GM12878 (cell line): ENCODE results near the gene ADH7. TPM values are rescaled to one million over a fixed set of nuclear protein-coding genes. Genes with fewer than 3 reads are reported as not detected.
A peak's percentile ranks its signal among the peaks of the same experiment; 100 is the strongest.

ENCODE experiments used
- CBFB ChIP-seq: IDR thresholded peaks from 2 replicates; pipeline ENCODE4 v1.6.1; 2016; ENCODE audit warnings: antibody characterized with exemption, low read depth
- CHD1 ChIP-seq: IDR thresholded peaks from 2 replicates; pipeline ENCODE4 v1.6.1; 2012; ENCODE audit warnings: low read depth, low read length, improper control_type of control experiment
- CREM ChIP-seq: IDR thresholded peaks from 2 replicates; pipeline ENCODE4 v1.6.1; 2014; ENCODE audit warnings: antibody characterized with exemption, low read depth
- HDAC6 ChIP-seq: fragments of 200-600 bp; sonication (generic); IDR thresholded peaks from one replicate; pipeline ENCODE4 v1.8.0; 2017; ENCODE audit warnings: antibody characterized with exemption; ENCODE audit not compliant: unreplicated experiment
- HDGF ChIP-seq: fragments of 450-650 bp; IDR thresholded peaks from 2 replicates; pipeline ENCODE4 v1.6.1; 2016; ENCODE audit warnings: antibody characterized with exemption
- IRF4 ChIP-seq: IDR thresholded peaks from 2 replicates; pipeline ENCODE4 v1.6.1; 2011; ENCODE audit warnings: low read depth, low read length
- KLF5 ChIP-seq: fragments of 450-650 bp; IDR thresholded peaks from 2 replicates; pipeline ENCODE4 v1.6.1; 2014; ENCODE audit warnings: mild to moderate bottlenecking; ENCODE audit not compliant: partially characterized antibody
- MEF2B ChIP-seq: fragments of 450-650 bp; IDR thresholded peaks from 2 replicates; pipeline ENCODE4 v1.6.1; 2018; ENCODE audit warnings: mild to moderate bottlenecking, moderate library complexity; ENCODE audit not compliant: partially characterized antibody, poor library complexity, severe bottlenecking
- MTA2 ChIP-seq: fragments of 450-650 bp; IDR thresholded peaks from 2 replicates; pipeline ENCODE4 v1.6.1; 2016; ENCODE audit warnings: low read depth, mild to moderate bottlenecking, moderate library complexity
- MTA3 ChIP-seq: IDR thresholded peaks from 2 replicates; pipeline ENCODE4 v1.6.1; 2012; ENCODE audit warnings: low read length, inconsistent platforms, borderline replicate concordance
- MYC ChIP-seq: IDR thresholded peaks from 2 replicates; pipeline ENCODE4 v1.6.1; 2011; ENCODE audit warnings: mild to moderate bottlenecking, low read length, moderate library complexity, inconsistent platforms; ENCODE audit not compliant: insufficient read depth, insufficient replicate concordance, insufficient read length, severe bottlenecking
- PAX5 ChIP-seq: IDR thresholded peaks from 2 replicates; pipeline ENCODE4 v1.6.1; 2011; ENCODE audit warnings: low read depth, low read length, borderline replicate concordance
- PAX8 ChIP-seq: fragments of 450-650 bp; IDR thresholded peaks from 2 replicates; pipeline ENCODE4 v1.6.1; 2017; ENCODE audit warnings: mild to moderate bottlenecking, moderate library complexity
- RCOR1 ChIP-seq: conservative IDR thresholded peaks from 2 replicates; pipeline ENCODE4 v1.6.1; 2012; ENCODE audit warnings: low read depth, low read length, improper control_type of control experiment
- SMARCA5 ChIP-seq: fragments of 450-650 bp; IDR thresholded peaks from 2 replicates; pipeline ENCODE4 v1.6.1; 2017; ENCODE audit warnings: mild to moderate bottlenecking
- SPI1 ChIP-seq: IDR thresholded peaks from 2 replicates; pipeline ENCODE4 v1.6.1; 2011; ENCODE audit warnings: low read depth, mild to moderate bottlenecking, low read length, moderate library complexity, borderline replicate concordance; ENCODE audit not compliant: insufficient read depth
- TCF7 ChIP-seq: IDR thresholded peaks from 2 replicates; pipeline ENCODE4 v1.6.1; 2014; ENCODE audit warnings: antibody characterized with exemption, borderline replicate concordance
- YBX1 ChIP-seq: fragments of 450-650 bp; IDR thresholded peaks from 2 replicates; pipeline ENCODE4 v1.6.1; 2016; ENCODE audit warnings: antibody characterized with exemption
- ZNF217 ChIP-seq: fragments of 450-650 bp; IDR thresholded peaks from 2 replicates; pipeline ENCODE4 v1.6.1; 2017; ENCODE audit warnings: antibody characterized with exemption, mild to moderate bottlenecking
- ZNF24 ChIP-seq: fragments of 450-650 bp; IDR thresholded peaks from 2 replicates; pipeline ENCODE4 v1.6.1; 2017; ENCODE audit warnings: antibody characterized with exemption, mild to moderate bottlenecking
- ZNF274 ChIP-seq: IDR thresholded peaks from one replicate; pipeline ENCODE4 v1.8.0; 2011; ENCODE audit not compliant: insufficient read length, insufficient read depth
- ZNF384 ChIP-seq: IDR thresholded peaks from 2 replicates; pipeline ENCODE4 v1.6.1; 2012; ENCODE audit warnings: low read depth, mild to moderate bottlenecking, low read length, improper control_type of control experiment, borderline replicate concordance
- polyA plus RNA-seq, 11 experiments: library from polyadenylated mRNA; depleted of rRNA in 4 of 11; unstranded in 6 of 11; stranded (reverse) in 5 of 11; fragments of >200 nt; fragmentation: Nextera tagmentation in 4 of 11; fragmentation: Illumina TruSeq in 1 of 11; extraction: Ambion mirVana in 4 of 11; extraction: Trizol in 1 of 11; gene quantifications; 1 replicate in 1 of 11; 2 replicates in 10 of 11; pipeline versions ENCODE4 v1.2.1 to v1.2.3, GENCODE V29; 2011 to 2016; ENCODE audit warnings: inconsistent platforms in 2 of 11, missing spikeins in 2 of 11, low read depth in 1 of 11
- total RNA-seq, 4 experiments: library from RNA; depleted of rRNA in 3 of 4; stranded (reverse); fragments of >200 nt in 3 of 4; fragmentation: Illumina TruSeq in 1 of 4; extraction: Trizol in 1 of 4; gene quantifications; 2 replicates each; pipeline versions ENCODE4 v1.2.1 to v1.2.3, GENCODE V29; 2013 to 2021
- TF ChIP-seq, protein P1 (sequence below): fragments of 450-650 bp; IDR thresholded peaks from 2 replicates; pipeline ENCODE4 v1.6.1; 2016; ENCODE audit warnings: mild to moderate bottlenecking
- TF ChIP-seq, protein P2 (sequence below): fragments of 450-650 bp; formaldehyde crosslinking; IDR thresholded peaks from 2 replicates; pipeline ENCODE4 v1.5.0; 2022; ENCODE audit warnings: mild to moderate bottlenecking, missing genetic modification characterization
- TF ChIP-seq, protein P3 (sequence below): IDR thresholded peaks from 2 replicates; pipeline ENCODE4 v1.6.1; 2012; ENCODE audit warnings: mild to moderate bottlenecking, low read depth, low read length

ADH7 gene
- total and polyA plus RNA-seq, 10 of the 15 experiments (the other 5 are each of a cell fraction or from before 2014, with no cell fraction given), result not detected

DNA sequence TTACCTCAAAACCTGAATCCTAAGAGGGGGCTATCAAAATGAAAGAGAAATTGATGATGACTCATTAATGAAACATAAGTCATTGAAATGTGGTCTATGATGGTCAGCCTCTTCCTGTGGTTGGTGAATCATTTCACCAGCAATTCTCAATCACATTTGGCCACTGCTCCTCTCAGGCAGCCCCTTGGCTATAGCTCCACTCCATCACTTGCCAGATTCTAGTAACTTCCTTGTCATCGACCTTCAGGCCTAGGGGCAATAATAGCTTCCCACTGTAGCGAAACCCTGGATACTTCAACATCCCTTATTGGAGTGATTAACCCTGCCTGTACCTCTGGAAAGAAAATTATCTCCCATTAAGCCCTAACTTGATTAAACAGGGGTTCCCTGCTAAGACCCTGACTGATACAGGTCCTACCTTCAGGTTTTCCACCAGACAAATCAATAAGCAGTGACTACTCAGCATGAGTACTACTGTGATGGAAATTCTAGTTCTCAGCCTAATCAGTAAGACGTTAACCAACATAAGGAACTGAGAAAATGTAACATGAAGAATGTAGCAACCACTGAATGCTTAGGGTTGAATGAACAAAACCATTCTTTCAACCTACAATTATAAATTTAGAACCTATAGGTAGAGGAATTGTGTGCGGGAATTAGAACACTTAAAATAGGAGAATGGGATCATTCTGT lies 30.4 kb downstream of the ADH7 start (continued):
- TF ChIP-seq, protein P1, sequence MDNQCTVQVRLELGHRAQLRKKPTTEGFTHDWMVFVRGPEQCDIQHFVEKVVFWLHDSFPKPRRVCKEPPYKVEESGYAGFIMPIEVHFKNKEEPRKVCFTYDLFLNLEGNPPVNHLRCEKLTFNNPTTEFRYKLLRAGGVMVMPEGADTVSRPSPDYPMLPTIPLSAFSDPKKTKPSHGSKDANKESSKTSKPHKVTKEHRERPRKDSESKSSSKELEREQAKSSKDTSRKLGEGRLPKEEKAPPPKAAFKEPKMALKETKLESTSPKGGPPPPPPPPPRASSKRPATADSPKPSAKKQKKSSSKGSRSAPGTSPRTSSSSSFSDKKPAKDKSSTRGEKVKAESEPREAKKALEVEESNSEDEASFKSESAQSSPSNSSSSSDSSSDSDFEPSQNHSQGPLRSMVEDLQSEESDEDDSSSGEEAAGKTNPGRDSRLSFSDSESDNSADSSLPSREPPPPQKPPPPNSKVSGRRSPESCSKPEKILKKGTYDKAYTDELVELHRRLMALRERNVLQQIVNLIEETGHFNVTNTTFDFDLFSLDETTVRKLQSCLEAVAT, result peak; percentile 86
- TF ChIP-seq ZNF24 (peak; percentile 78), SPI1 (peak; percentile 88; the same call in 1 of the 2 replicates), ZNF217 (no peak), TCF7 (no peak), MTA2 (peak; percentile 93), PAX5 (peak; percentile 88; the same call in 1 of the 2 replicates), MYC (no peak), ZNF384 (no peak), ZNF274 (no peak), SMARCA5 (peak; percentile 98), RCOR1 (0 out of 2 replicates have a peak, but pooled peaks have one; percentile 35), PAX8 (no peak), YBX1 (no peak), CREM (peak; percentile 78), CBFB (peak; percentile 96), KLF5 (no peak), IRF4 (peak; percentile 97), MTA3 (peak; percentile 97), CHD1 (0 out of 2 replicates have a peak, but pooled peaks have one; percentile 47), HDGF (no peak), HDAC6 (no peak), MEF2B (no peak)
- TF ChIP-seq, protein P2, sequence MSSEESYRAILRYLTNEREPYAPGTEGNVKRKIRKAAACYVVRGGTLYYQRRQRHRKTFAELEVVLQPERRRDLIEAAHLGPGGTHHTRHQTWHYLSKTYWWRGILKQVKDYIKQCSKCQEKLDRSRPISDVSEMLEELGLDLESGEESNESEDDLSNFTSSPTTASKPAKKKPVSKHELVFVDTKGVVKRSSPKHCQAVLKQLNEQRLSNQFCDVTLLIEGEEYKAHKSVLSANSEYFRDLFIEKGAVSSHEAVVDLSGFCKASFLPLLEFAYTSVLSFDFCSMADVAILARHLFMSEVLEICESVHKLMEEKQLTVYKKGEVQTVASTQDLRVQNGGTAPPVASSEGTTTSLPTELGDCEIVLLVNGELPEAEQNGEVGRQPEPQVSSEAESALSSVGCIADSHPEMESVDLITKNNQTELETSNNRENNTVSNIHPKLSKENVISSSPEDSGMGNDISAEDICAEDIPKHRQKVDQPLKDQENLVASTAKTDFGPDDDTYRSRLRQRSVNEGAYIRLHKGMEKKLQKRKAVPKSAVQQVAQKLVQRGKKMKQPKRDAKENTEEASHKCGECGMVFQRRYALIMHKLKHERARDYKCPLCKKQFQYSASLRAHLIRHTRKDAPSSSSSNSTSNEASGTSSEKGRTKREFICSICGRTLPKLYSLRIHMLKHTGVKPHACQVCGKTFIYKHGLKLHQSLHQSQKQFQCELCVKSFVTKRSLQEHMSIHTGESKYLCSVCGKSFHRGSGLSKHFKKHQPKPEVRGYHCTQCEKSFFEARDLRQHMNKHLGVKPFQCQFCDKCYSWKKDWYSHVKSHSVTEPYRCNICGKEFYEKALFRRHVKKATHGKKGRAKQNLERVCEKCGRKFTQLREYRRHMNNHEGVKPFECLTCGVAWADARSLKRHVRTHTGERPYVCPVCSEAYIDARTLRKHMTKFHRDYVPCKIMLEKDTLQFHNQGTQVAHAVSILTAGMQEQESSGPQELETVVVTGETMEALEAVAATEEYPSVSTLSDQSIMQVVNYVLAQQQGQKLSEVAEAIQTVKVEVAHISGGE (CRISPR knock-in tag), result no peak
- TF ChIP-seq, protein P3, sequence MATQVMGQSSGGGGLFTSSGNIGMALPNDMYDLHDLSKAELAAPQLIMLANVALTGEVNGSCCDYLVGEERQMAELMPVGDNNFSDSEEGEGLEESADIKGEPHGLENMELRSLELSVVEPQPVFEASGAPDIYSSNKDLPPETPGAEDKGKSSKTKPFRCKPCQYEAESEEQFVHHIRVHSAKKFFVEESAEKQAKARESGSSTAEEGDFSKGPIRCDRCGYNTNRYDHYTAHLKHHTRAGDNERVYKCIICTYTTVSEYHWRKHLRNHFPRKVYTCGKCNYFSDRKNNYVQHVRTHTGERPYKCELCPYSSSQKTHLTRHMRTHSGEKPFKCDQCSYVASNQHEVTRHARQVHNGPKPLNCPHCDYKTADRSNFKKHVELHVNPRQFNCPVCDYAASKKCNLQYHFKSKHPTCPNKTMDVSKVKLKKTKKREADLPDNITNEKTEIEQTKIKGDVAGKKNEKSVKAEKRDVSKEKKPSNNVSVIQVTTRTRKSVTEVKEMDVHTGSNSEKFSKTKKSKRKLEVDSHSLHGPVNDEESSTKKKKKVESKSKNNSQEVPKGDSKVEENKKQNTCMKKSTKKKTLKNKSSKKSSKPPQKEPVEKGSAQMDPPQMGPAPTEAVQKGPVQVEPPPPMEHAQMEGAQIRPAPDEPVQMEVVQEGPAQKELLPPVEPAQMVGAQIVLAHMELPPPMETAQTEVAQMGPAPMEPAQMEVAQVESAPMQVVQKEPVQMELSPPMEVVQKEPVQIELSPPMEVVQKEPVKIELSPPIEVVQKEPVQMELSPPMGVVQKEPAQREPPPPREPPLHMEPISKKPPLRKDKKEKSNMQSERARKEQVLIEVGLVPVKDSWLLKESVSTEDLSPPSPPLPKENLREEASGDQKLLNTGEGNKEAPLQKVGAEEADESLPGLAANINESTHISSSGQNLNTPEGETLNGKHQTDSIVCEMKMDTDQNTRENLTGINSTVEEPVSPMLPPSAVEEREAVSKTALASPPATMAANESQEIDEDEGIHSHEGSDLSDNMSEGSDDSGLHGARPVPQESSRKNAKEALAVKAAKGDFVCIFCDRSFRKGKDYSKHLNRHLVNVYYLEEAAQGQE, result no peak
